GM19372 (cell line): ENCODE measurements around the gene NOM1.

ENCODE experiments used
- ATAC-seq: cut with Tn5 transposase; IDR thresholded peaks from one replicate; pipeline ENCODE4 v1.9.1; 2021; ENCODE audit warnings: mild to moderate bottlenecking, low read depth, moderate library complexity; ENCODE audit not compliant: unreplicated experiment

NOM1 gene

GRCh38 chr7:156979711-156980110 is 30.2 kb downstream of the NOM1 start:
- ATAC-seq: no peak

GRCh38 chr7:156984174-156984891 is 34.8 kb downstream of the NOM1 start:
- ATAC-seq: no peak

DNA sequence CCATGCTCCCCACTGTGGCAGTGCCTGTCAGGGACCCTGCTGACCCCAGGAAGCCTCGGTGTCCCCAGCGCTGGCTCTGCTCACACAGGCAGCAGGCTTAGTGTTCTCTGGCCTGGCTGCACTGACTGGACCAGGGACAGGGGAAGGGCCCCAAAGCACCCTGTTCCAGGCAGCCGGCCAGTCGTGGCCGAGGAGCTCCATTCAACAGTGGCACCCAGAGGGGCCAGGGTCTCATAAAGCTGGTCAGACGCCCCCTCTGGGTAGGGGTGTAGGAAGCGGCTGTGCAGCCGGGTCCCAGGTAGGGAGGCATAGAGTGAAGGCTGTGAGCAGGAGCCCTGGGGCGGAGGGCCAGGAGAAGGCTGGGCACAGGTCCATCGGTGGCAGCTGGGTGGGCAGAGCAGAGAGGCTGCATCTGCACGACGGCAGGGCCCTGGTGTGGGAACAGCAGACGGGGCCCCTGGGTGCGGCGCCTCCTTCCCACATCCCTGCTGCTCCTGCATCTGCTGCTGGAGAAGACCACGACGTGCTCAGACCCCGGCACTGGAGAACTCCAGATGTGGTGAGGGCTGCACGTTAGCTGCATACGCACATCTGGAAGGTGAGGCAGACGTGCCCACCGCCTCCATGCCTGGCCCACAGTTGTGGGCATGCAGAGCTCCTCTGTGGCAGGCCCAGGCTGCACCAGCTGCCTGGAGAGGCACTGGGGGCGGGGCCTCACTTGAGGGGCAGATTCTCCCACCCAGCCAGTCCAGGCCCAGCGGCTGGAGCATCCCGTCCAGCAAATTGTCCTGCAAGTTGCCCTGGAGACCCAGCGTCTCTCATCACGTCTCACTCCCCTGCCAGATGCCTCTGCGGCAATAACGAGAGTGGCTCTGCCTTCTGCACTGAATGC is 35.8 kb downstream of the NOM1 start:
- ATAC-seq: no peak

DNA sequence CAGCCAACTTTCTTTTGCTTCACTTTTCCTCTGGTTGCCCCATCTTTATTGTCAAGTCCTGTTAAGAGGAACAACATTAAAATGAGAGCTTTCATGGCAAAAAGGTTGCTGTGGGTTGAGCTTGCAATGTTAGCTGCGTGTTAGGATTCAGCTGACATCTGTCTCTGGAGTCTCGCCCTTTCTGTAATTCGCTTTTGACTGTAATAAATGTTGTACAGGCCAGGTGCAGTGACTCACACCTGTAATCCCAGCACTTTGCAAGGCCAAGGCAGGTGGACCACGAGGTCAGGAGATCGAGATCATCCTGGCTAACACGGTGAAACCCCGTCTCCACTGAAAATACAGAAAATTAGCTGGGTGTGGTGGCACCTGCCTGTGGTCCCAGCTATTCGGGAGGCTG is 36.9 kb downstream of the NOM1 start:
- ATAC-seq: no peak

- no peak for ATAC-seq
Observed at GRCh38 chr7:156988343-156989185, 39.1 kb downstream of the NOM1 start.

DNA sequence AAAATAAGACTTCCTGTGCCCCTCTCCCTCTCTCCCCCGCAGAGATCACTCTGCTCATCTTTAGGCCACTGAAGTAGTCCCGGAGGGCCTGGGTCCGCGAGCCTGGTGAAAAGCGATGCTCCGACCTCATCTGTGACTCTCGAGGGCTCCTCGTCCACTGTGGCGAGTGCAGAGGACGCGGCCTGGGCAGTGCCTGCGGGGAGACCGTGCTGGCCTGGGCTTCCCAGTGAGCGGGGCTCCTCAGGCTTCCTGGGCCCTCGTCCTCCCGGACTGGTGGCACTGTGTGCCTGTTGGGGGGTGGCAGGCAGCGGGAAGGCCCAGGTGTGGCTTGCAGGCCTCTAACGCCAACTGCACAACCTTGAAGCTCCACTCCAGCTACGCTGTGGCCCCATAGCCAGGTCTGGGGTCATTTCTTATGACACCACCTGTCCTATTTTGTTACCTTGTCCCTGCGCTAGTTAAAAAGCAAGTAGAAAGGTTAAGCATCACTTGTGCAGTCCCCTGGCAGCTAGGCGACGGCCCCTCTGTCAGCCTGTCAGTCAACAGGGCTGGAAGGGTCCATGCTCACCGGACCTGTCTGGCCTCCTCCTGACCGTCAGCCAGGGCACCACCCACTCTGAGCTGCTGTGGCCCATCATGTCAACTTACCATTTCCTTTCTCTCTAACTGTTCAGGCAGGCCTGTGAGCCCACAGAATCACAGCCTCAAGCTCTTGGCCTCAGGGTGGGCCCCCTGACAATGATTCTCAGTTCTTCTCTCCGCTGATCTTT is 40.4 kb downstream of the NOM1 start:
- ATAC-seq: no peak

- no peak for ATAC-seq
Observed at GRCh38 chr7:156993021-156993924, 43.8 kb downstream of the NOM1 start.

DNA sequence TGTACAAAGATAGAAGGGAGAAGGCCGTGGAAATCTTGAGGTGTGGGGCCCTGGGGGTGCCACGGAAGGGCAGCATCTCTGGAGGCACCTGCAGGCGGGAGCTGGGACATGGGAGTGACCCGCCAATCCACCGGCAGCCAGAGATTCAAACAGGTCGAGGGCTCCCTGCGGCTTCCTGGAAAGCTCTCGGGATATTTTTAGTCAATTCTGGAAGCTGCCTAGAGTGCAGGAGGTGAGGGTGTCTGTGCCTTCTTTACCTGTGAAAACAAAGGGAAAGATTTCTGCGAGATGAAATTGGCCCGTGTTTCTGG is 44.4 kb downstream of the NOM1 start:
- no peak for ATAC-seq

DNA sequence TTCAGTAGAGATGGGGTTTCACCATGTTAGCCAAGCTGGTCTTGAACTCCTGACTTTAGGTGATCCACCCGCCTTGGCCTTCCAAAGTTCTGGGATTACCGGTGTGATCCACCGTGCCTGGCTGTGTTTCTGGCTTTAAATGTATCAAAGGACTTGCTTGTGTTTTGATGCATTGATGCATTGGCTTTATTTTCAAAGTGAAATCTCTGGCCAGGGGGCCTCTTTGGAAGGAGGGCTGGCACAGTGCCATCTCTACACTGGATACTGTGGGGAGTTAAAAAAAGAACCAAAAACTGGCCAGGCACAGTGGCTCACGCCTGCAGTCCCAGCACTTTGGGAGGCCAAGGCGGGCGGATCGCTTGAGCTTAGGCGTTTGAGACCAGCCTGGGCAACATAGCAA is 44.9 kb downstream of the NOM1 start:
- ATAC-seq: no peak

- ATAC-seq: no peak
Observed at GRCh38 chr7:156998988-156999957, 49.8 kb downstream of the NOM1 start.

- no peak for ATAC-seq
Observed at GRCh38 chr7:156999958-157000726, 50.6 kb downstream of the NOM1 start.

DNA sequence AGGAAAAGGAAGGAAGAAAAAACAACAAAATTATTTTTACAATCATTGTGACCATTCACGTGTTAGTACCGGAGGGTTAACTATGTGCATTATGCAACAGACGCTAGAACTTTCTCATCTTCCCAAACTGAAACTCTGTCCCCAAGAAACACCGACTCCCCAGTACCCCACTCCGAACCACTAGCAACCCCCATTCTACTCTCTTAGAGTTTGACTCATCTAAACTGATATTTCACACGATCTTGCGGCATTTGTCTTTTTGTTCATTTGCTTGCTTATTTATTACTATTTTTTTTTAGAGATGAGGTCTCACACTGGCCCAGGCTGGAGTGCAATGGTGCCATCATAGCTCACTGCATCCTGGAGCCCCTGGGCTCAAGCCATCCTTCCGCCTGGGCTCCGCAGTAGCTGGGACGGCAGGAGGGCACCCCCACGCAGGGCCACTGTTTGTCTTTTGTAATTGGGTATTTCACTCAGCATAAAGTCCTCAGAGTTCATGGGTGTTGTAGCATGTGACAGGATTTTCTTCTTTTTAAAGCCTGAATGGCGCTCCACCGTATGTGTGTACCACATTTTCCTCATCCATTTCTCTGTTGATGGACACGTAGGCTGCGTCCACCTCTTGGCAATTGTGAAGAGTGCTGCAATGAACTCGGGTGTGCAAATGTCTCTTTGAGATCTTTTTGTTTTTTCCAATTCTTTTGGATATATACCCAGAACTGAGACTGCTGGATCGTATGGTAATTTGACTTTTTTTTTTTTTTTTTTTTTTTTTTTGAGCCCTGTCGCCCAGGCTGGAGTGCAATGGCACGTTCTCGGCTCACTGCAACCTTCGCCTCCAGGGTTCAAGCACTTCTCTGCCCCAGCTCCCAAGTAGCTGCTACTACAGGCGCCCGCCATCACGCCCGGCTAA is 51.5 kb downstream of the NOM1 start:
- ATAC-seq: no peak

- no peak for ATAC-seq
Observed at GRCh38 chr7:157001920-157002818, 52.7 kb downstream of the NOM1 start.

GRCh38 chr7:157002819-157003421 is 53.4 kb downstream of the NOM1 start:
- no peak for ATAC-seq

GRCh38 chr7:157003445-157003755 is 53.9 kb downstream of the NOM1 start:
- ATAC-seq: no peak
